GM23248 (cell line): Measurements from ENCODE around the gene PDZRN4.

ENCODE experiments used
- EZH2 ChIP-seq: fragments of 200-600 bp; sonication (generic); IDR thresholded peaks from 2 replicates; pipeline ENCODE4 v1.6.1; 2018; ENCODE audit warnings: antibody characterized with exemption, mild to moderate bottlenecking; ENCODE audit not compliant: insufficient read depth, poor library complexity, severe bottlenecking
- EZH2phosphoT487 ChIP-seq: fragments of 200-600 bp; sonication (generic); IDR thresholded peaks from 2 replicates; pipeline ENCODE4 v1.6.1; 2018; ENCODE audit warnings: antibody characterized with exemption, moderate library complexity, mild to moderate bottlenecking, low read depth; ENCODE audit not compliant: insufficient read depth

DNA sequence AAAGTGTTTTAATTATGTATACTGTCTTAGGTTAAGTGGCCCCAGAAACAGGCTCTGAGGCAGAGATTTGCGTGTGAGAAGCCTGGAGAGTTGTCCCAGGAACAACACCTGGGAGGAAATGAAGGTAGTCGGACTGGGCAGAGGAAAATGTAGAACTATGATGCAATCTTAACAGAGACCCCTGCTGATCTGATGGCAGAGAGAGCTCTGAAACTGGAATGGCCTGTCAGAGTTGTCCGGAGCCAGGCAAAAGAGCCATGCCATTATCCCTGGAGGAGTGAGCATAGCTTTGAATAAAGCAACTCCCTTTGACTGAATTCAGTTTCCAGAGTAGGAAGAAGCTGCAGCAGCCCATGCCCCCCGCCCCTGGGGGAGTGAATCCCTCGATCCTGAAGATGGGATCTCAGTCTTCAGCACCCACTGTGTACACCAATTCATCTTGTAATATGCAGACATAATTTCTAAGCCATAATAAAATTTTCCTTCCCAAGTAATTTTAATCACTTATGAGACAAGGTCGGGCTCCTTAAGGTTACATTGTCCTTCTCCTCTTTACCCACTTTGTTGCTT is 264.8 kb downstream of the PDZRN4 start:
- TF ChIP-seq EZH2phosphoT487 (no peak), EZH2 (no peak)
